Parathyroid adenoma (tissue), 2 donors: ENCODE measurements around the gene ERAP2.

ENCODE experiments used
- H2AFZ ChIP-seq: fragments of 300-600 bp; sonication (generic); one replicate; pipeline ENCODE4 v1.7.0; 2017; ENCODE audit warnings: antibody characterized with exemption, mild to moderate bottlenecking
- H3K27ac ChIP-seq: fragments of 300-600 bp; sonication (generic); one replicate; pipeline ENCODE4 v1.7.0; 2017
- H3K27me3 ChIP-seq: fragments of 300-600 bp; sonication (generic); one replicate; pipeline ENCODE4 v1.7.0; 2017; ENCODE audit warnings: low read length; ENCODE audit not compliant: control insufficient read depth, insufficient read depth
- H3K36me3 ChIP-seq: fragments of 300-600 bp; sonication (generic); one replicate; pipeline ENCODE4 v1.7.0; 2017; ENCODE audit warnings: low read length; ENCODE audit not compliant: control insufficient read depth, insufficient read depth
- H3K4me1 ChIP-seq: fragments of 300-600 bp; sonication (generic); one replicate; pipeline ENCODE4 v1.7.0; 2017; ENCODE audit warnings: control low read depth
- H3K4me2 ChIP-seq: fragments of 300-600 bp; sonication (generic); one replicate; pipeline ENCODE4 v1.7.0; 2017; ENCODE audit warnings: low read length
- H3K4me3 ChIP-seq: fragments of 300-600 bp; sonication (generic); one replicate; pipeline ENCODE4 v1.7.0; 2017; ENCODE audit warnings: low read depth, low read length
- H3K79me2 ChIP-seq: fragments of 300-600 bp; sonication (generic); one replicate; pipeline ENCODE4 v1.7.0; 2017; ENCODE audit warnings: control low read depth
- H3K9ac ChIP-seq: fragments of 300-600 bp; sonication (generic); one replicate; pipeline ENCODE4 v1.7.0; 2017; ENCODE audit warnings: mild to moderate bottlenecking
- H3K9me3 ChIP-seq: fragments of 300-600 bp; sonication (generic); one replicate; pipeline ENCODE4 v1.7.0; 2017; ENCODE audit warnings: low read length; ENCODE audit not compliant: control insufficient read depth
- CTCF ChIP-seq: fragments of 300-600 bp; sonication (generic); IDR thresholded peaks from one replicate; pipeline ENCODE4 v1.7.0; 2017; ENCODE audit warnings: antibody characterized with exemption, mild to moderate bottlenecking
- donor health status: primary hyperparathyroidism.

Gene ERAP2

GRCh38 chr5:96861076-96861475, 15.2 kb upstream of the ERAP2 start:
- no peaks in the 10 kb centered on the region for H3K36me3 ChIP-seq
- H3K27ac ChIP-seq, result no peak overlapping the region
- H2AFZ ChIP-seq, result no peak overlapping the region
- no peaks in the 10 kb centered on the region for H3K79me2 ChIP-seq
- no peaks in the 10 kb centered on the region for H3K4me1 ChIP-seq
- no peaks in the 10 kb centered on the region for H3K9me3 ChIP-seq
- H3K9ac ChIP-seq, result no peak overlapping the region
- TF ChIP-seq CTCF, result no peak
- no peaks in the 10 kb centered on the region for H3K27me3 ChIP-seq
- H3K4me3 ChIP-seq, result no peak overlapping the region
- H3K4me2 ChIP-seq, result no peak overlapping the region

GRCh38 chr5:96863114-96863513, 13.2 kb upstream of the ERAP2 start:
- no peak overlapping the region for H3K4me2 ChIP-seq
- no peak overlapping the region for H3K27ac ChIP-seq
- no peaks in the 10 kb centered on the region for H3K9me3 ChIP-seq
- H3K79me2 ChIP-seq, result no peaks in the 10 kb centered on the region
- no peaks in the 10 kb centered on the region for H3K27me3 ChIP-seq
- no peak overlapping the region for H3K9ac ChIP-seq
- H3K4me1 ChIP-seq, result no peaks in the 10 kb centered on the region
- TF ChIP-seq CTCF, result no peak
- no peaks in the 10 kb centered on the region for H3K36me3 ChIP-seq
- no peak overlapping the region for H2AFZ ChIP-seq
- H3K4me3 ChIP-seq, result no peak overlapping the region

GRCh38 chr5:96863949-96864584, 12.2 kb upstream of the ERAP2 start:
- Histone ChIP-seq H3K27me3 (no peaks in the 10 kb centered on the region), H3K79me2 (no peaks in the 10 kb centered on the region), H3K27ac (no peak overlapping the region), H3K9me3 (no peaks in the 10 kb centered on the region), H3K9ac (no peak overlapping the region), H2AFZ (no peak overlapping the region), H3K36me3 (no peaks in the 10 kb centered on the region), H3K4me1 (peaks cover 5% of the 10 kb centered on the region), H3K4me2 (no peak overlapping the region), H3K4me3 (no peak overlapping the region)
- no peak for TF ChIP-seq CTCF

- Histone ChIP-seq H3K79me2 (no peaks in the 10 kb centered on the region), H3K36me3 (no peaks in the 10 kb centered on the region), H3K27ac (no peak overlapping the region), H3K4me1 (peaks cover 7% of the 10 kb centered on the region), H2AFZ (no peak overlapping the region), H3K27me3 (no peaks in the 10 kb centered on the region), H3K4me2 (no peak overlapping the region), H3K4me3 (no peak overlapping the region), H3K9ac (no peak overlapping the region), H3K9me3 (no peaks in the 10 kb centered on the region)
- TF ChIP-seq CTCF, result no peak
Observed at GRCh38 chr5:96864922-96865530, 11.3 kb upstream of the ERAP2 start.
